SK-N-SH (cell line): ENCODE results near the gene HDGFL2. TPM values are rescaled to one million over a fixed set of nuclear protein-coding genes. Genes with fewer than 3 reads are reported as not detected.

Experiments used
- CTCF ChIA-PET: fragments of 300-600, 350-600 bp; formaldehyde crosslinking; extraction: SDS; loops from one replicate; lab custom pipeline; 2021; lab: Yijun Ruan, JAX
- POLR2A ChIA-PET: fragments of 350-600 bp; sonication (Branson Sonifier 250); formaldehyde crosslinking; extraction: SDS; loops from one replicate; lab custom pipeline; 2020; ENCODE audit warnings: antibody characterized with exemption, inconsistent platforms; lab: Yijun Ruan, JAX
- DNase-seq: peaks from one replicate; pipeline ENCODE4 v3.0.0; 2012
- H2AFZ ChIP-seq: fragments of 200-600 bp; sonication (generic); 2 replicates; pipeline ENCODE4 v1.8.1; 2016; ENCODE audit warnings: antibody characterized with exemption, mild to moderate bottlenecking, low read depth
- H3F3A ChIP-seq: fragments of 200-600 bp; sonication (generic); replicated peaks from 2 replicates; pipeline ENCODE3; 2016; ENCODE audit warnings: antibody characterized with exemption, mild to moderate bottlenecking; ENCODE audit not compliant: insufficient read depth
- H3K27ac ChIP-seq, 2 experiments: fragments of 200-500 bp in 1 of 2; fragments of 200-600 bp in 1 of 2; sonication (Bioruptor generic) in 1 of 2; sonication (generic), shearing (Covaris generic) in 1 of 2; 2 replicates each; pipeline versions ENCODE4 v1.5.1 to v1.6.1; 2014 to 2016; ENCODE audit warnings: low read depth in 2 of 2, inconsistent platforms in 1 of 2, low read length in 1 of 2, mild to moderate bottlenecking in 1 of 2, mixed read lengths in 1 of 2
- H3K27me3 ChIP-seq: fragments of 200-600 bp; sonication (generic), shearing (Covaris generic); 2 replicates; pipeline ENCODE4 v1.6.1; 2016; ENCODE audit warnings: mixed run types; ENCODE audit not compliant: insufficient read depth
- H3K36me3 ChIP-seq, 2 experiments: fragments of 200-500 bp in 1 of 2; fragments of 200-600 bp in 1 of 2; sonication (Bioruptor generic) in 1 of 2; sonication (generic) in 1 of 2; replicated peaks in 1 of 2; 2 replicates each; pipeline versions ENCODE3 to v1.5.1; 2014 to 2016; ENCODE audit warnings: low read length in 1 of 2, mild to moderate bottlenecking in 1 of 2; ENCODE audit not compliant: insufficient read depth in 2 of 2, control insufficient read depth in 1 of 2
- H3K4me1 ChIP-seq, 2 experiments: fragments of 200-500 bp in 1 of 2; fragments of 200-600 bp in 1 of 2; sonication (Bioruptor generic) in 1 of 2; sonication (generic), shearing (Covaris generic) in 1 of 2; 2 replicates each; pipeline versions ENCODE4 v1.5.1 to v1.6.1; 2014 to 2016; ENCODE audit warnings: low read depth in 1 of 2, low read length in 1 of 2, mixed run types in 1 of 2; ENCODE audit not compliant: insufficient read depth in 2 of 2, control insufficient read depth in 1 of 2
- H3K4me2 ChIP-seq: fragments of 200-600 bp; sonication (generic), shearing (Covaris generic); 2 replicates; pipeline ENCODE4 v1.6.1; 2017; ENCODE audit warnings: mixed run types
- H3K4me3 ChIP-seq, 2 experiments: fragments of 200-500 bp in 1 of 2; fragments of 200-600 bp in 1 of 2; sonication (Bioruptor generic) in 1 of 2; sonication (generic), shearing (Covaris generic) in 1 of 2; 2 replicates each; pipeline versions ENCODE4 v1.5.1 to v1.8.1; 2014 to 2016; ENCODE audit warnings: low read depth in 2 of 2, inconsistent platforms in 1 of 2, low read length in 1 of 2, mild to moderate bottlenecking in 1 of 2, mixed read lengths in 1 of 2, moderate library complexity in 1 of 2
- H3K79me2 ChIP-seq: fragments of 200-600 bp; sonication (generic); 2 replicates; pipeline ENCODE4 v1.8.1; 2017; ENCODE audit warnings: mild to moderate bottlenecking; ENCODE audit not compliant: insufficient read depth
- H3K9ac ChIP-seq: fragments of 200-600 bp; sonication (generic); 2 replicates; pipeline ENCODE4 v1.6.1; 2017; ENCODE audit warnings: mixed run types
- H3K9me2 ChIP-seq: fragments of 200-600 bp; sonication (generic); 2 replicates; pipeline ENCODE4 v1.6.1; 2017; ENCODE audit warnings: mixed run types
- H3K9me3 ChIP-seq: fragments of 200-600 bp; sonication (generic); 2 replicates; pipeline ENCODE4 v1.6.1; 2017; ENCODE audit warnings: mixed run types, mild to moderate bottlenecking, moderate library complexity
- H4K20me1 ChIP-seq: fragments of 200-600 bp; sonication (generic); 2 replicates; pipeline ENCODE4 v1.6.1; 2017; ENCODE audit warnings: mild to moderate bottlenecking, mixed run types; ENCODE audit not compliant: insufficient read depth
- CTCF ChIP-seq: fragments of 200-600 bp; sonication (generic); IDR thresholded peaks from 2 replicates; pipeline ENCODE4 v1.6.1; 2017; ENCODE audit warnings: antibody characterized with exemption, mild to moderate bottlenecking, moderate library complexity
- EP300 ChIP-seq, 2 experiments: IDR thresholded peaks; 2 replicates each; pipeline versions ENCODE4 v1.4.0 to v1.6.1; 2012; ENCODE audit warnings: borderline replicate concordance in 1 of 2, low read depth in 1 of 2, low read length in 1 of 2
- FOXJ3 ChIP-seq: sonication (generic); formaldehyde crosslinking; IDR thresholded peaks from 2 replicates; pipeline ENCODE4 v1.5.1; 2020; ENCODE audit warnings: mild to moderate bottlenecking, missing genetic modification reagents
- GABPA ChIP-seq: IDR thresholded peaks from 2 replicates; pipeline ENCODE4 v1.4.0; 2012; ENCODE audit warnings: low read depth, mild to moderate bottlenecking
- JUND ChIP-seq: IDR thresholded peaks from 2 replicates; pipeline ENCODE4 v1.4.0; 2012
- MAX ChIP-seq: IDR thresholded peaks from 2 replicates; pipeline ENCODE4 v1.4.0; 2012; ENCODE audit warnings: low read depth
- MXI1 ChIP-seq: IDR thresholded peaks from 2 replicates; pipeline ENCODE4 v1.6.1; 2012; ENCODE audit warnings: mild to moderate bottlenecking, low read depth, low read length, improper control_type of control experiment
- NFIC ChIP-seq: IDR thresholded peaks from 2 replicates; pipeline ENCODE4 v1.4.0; 2012; ENCODE audit warnings: borderline replicate concordance
- NRF1 ChIP-seq: IDR thresholded peaks from 2 replicates; pipeline ENCODE4 v1.6.1; 2012; ENCODE audit warnings: low read depth, mild to moderate bottlenecking, low read length
- PBX3 ChIP-seq: IDR thresholded peaks from 2 replicates; pipeline ENCODE4; 2012
- POLR2AphosphoS5 ChIP-seq: IDR thresholded peaks from 2 replicates; pipeline ENCODE4 v1.6.1; 2012; ENCODE audit warnings: low read depth, low read length
- RCOR1 ChIP-seq: fragments of 150-350 bp; IDR thresholded peaks from 2 replicates; pipeline ENCODE4 v1.6.1; 2017; ENCODE audit warnings: antibody characterized with exemption, low read length
- REST ChIP-seq: IDR thresholded peaks from 2 replicates; pipeline ENCODE4 v1.6.1; 2012; ENCODE audit warnings: mild to moderate bottlenecking, low read depth, low read length, moderate library complexity
- TAF1 ChIP-seq: IDR thresholded peaks from 2 replicates; pipeline ENCODE4 v1.6.1; 2012; ENCODE audit warnings: low read depth, mild to moderate bottlenecking, low read length, moderate library complexity, borderline replicate concordance
- TCF12 ChIP-seq: IDR thresholded peaks from 2 replicates; pipeline ENCODE4 v1.4.0; 2012
- USF1 ChIP-seq: IDR thresholded peaks from 2 replicates; pipeline ENCODE4 v1.4.0; 2012; ENCODE audit warnings: low read depth, borderline replicate concordance
- ZBTB33 ChIP-seq: IDR thresholded peaks from 2 replicates; pipeline ENCODE4 v1.4.0; 2012; ENCODE audit warnings: low read depth, borderline replicate concordance
- WGBS: methylation state at CpG from one replicate; pipeline ENCODE4 v1.1.6; 2017; ENCODE audit warnings: low lambda C conversion rate; 5-methylcytosine and 5-hydroxymethylcytosine counted together
- polyA plus RNA-seq, 3 experiments: library from polyadenylated mRNA; depleted of rRNA; stranded (reverse); fragments of >200 nt; gene quantifications; 2 replicates each; pipeline ENCODE4 v1.2.3, GENCODE V29; 2012

HDGFL2 gene
- polyA plus RNA-seq, 1 of the 3 experiments (the other 2 are of a cell fraction) = 77.8 TPM

GRCh38 chr19:4445963-4446703, 26.0 kb upstream of the HDGFL2 start:
- Histone ChIP-seq H3K9me3 (no peaks in the 10 kb centered on the region), H3F3A (peaks cover 3% of the 10 kb centered on the region), H3K9ac (no peak overlapping the region)
- POLR2A ChIA-PET = no interaction called here
- TF ChIP-seq NFIC = no peak
- TF ChIP-seq TAF1 = no peak
- no peak for TF ChIP-seq EP300 (IDR thresholded peaks at IDR 0.05; ENCODE audit: borderline replicate concordance in 1 of 2, low read depth in 1 of 2, low read length in 1 of 2)
- TF ChIP-seq ZBTB33 = no peak
- TF ChIP-seq MXI1 = no peak
- no peak for TF ChIP-seq NRF1
- no peak for TF ChIP-seq MAX
- no peak for TF ChIP-seq GABPA
- TF ChIP-seq POLR2AphosphoS5 = no peak
- no peak for TF ChIP-seq RCOR1
- no peak for TF ChIP-seq REST
- TF ChIP-seq PBX3 = no peak
- TF ChIP-seq CTCF = no peak
- no peak for TF ChIP-seq TCF12
- TF ChIP-seq FOXJ3 = no peak
- TF ChIP-seq JUND = no peak
- no peak for TF ChIP-seq USF1
- TF ChIP-seq, all 33 proteins: peak for 0
- H3K4me3 ChIP-seq = no peak overlapping the region
- no peaks in the 10 kb centered on the region for H3K27me3 ChIP-seq
- no peak overlapping the region for H3K4me2 ChIP-seq
- H3K79me2 ChIP-seq = no peaks in the 10 kb centered on the region
- CTCF ChIA-PET = interaction anchor here (0.7 kb wide), 1 partner anchor 12 kb away, joined by 3 read pairs; no protein-coding TSS in a partner anchor
- no peaks in the 10 kb centered on the region for H3K4me1 ChIP-seq
- peaks cover 0 to 59% of the 10 kb centered on the region in 2 experiments for H3K36me3 ChIP-seq
- DNase-seq = peak; percentile 35
- H3K9me2 ChIP-seq = no peaks in the 10 kb centered on the region
- no peak overlapping the region for H2AFZ ChIP-seq
- H3K27ac ChIP-seq = no peak overlapping the region
- no peaks in the 10 kb centered on the region for H4K20me1 ChIP-seq
- WGBS = 94% methylated on average over 29 of the region's 58 CpGs
